RWPE1 (cell line): ENCODE data around the gene ACOX3.

Experiments used
- CTCF ChIA-PET: fragments of 350-600 bp; sonication (Branson Sonifier 250); formaldehyde crosslinking; extraction: SDS; loops from one replicate; lab custom pipeline; 2021; lab: Yijun Ruan, JAX
- POLR2A ChIA-PET: fragments of 400-600 bp; formaldehyde crosslinking; extraction: SDS; loops from one replicate; lab custom pipeline; 2020; ENCODE audit warnings: antibody characterized with exemption; ENCODE audit not compliant: low non-redundant PET; lab: Yijun Ruan, JAX
- DNase-seq: peaks from one replicate; pipeline ENCODE4 v3.0.0; 2012; ENCODE audit warnings: low spot score
- H3K27ac ChIP-seq: fragments of 450-650 bp; 2 replicates; pipeline ENCODE4 v1.5.1; 2017
- TF ChIP-seq, protein P1 (sequence below): fragments of 450-650 bp; conservative IDR thresholded peaks from 2 replicates; pipeline ENCODE4 v1.5.1; 2017; ENCODE audit warnings: low read depth, mild to moderate bottlenecking

ACOX3 gene

DNA sequence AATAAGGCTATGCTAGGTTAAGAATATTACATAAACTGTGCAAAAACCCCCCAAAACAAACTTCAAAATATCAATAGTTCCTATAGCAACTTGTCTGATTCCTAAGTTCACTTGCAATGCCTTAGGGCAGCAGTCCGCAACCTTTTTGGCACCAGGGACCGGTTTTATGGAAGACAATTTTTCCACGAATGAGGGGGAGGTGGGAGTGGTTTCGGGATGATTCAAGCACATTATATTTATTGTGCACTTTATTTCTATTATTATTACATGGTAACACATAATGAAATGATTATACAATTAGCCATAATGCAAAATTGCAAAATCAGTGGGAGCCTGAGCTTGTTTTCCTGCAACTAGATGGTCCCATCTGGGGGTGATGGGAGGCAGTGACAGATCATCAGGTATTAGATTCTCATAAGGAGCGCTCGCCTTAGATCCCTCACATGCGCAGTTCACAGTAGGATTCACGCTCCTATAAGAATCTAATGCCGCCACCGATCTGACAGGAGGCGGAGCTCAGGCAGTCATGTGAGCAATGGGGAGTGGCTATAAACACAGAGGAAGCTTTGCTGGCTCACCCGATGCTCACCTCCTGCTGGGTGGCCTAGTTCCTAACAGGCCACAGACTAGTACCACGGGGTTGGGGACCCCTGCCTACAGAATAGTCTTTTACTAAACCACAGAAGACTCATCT is 39.7 kb downstream of the ACOX3 start:
- CTCF ChIA-PET: no interaction called here
- DNase-seq: no peak
- POLR2A ChIA-PET: no interaction called here
- H3K27ac ChIP-seq: no peak overlapping the region
- TF ChIP-seq, protein P1, sequence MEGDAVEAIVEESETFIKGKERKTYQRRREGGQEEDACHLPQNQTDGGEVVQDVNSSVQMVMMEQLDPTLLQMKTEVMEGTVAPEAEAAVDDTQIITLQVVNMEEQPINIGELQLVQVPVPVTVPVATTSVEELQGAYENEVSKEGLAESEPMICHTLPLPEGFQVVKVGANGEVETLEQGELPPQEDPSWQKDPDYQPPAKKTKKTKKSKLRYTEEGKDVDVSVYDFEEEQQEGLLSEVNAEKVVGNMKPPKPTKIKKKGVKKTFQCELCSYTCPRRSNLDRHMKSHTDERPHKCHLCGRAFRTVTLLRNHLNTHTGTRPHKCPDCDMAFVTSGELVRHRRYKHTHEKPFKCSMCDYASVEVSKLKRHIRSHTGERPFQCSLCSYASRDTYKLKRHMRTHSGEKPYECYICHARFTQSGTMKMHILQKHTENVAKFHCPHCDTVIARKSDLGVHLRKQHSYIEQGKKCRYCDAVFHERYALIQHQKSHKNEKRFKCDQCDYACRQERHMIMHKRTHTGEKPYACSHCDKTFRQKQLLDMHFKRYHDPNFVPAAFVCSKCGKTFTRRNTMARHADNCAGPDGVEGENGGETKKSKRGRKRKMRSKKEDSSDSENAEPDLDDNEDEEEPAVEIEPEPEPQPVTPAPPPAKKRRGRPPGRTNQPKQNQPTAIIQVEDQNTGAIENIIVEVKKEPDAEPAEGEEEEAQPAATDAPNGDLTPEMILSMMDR: no peak

DNA sequence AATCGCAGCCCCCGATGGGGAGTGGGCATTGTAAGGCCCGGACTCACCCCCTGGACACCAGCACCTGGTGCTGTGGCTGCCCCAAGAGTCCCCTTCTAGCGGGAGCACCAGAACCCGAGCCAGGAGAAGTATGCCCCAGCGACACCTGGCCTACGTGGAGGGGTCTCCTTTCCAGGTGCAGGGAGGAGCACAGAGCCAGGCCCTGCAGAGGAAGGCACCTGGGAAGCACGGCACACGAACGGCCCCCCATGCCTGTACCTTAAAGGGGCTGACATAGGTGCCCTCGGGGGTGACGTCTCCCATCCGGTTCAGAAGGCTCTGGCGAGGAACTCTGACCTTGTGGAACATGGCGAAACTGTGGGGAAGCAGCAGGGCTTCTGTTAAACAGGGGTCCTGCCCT is 41.2 kb downstream of the ACOX3 start:
- ChIA-PET POLR2A (no interaction called here), CTCF (no interaction called here)

DNA sequence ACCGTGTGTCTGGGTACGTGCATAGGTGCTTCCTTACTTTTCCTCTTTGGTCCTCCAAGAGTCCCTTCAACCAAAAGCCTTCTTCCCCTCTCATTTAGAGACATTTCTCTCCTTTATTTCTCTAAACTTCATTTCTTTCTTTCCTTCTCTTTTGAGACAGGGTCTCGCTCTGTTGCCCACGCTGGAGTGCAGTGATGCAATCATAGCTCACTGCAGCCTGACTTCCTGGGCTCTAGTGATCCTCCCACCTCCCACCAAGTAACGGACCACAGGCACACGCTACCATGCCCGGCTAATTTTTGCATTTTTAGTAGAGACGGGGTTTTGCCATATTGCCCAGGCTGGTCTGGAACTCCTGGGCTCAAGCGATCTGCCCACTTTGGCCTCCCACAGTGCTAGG is 42.2 kb downstream of the ACOX3 start:
- no peak overlapping the region for H3K27ac ChIP-seq
- CTCF ChIA-PET: no interaction called here
- DNase-seq: no peak
- TF ChIP-seq, protein P1: no peak
- POLR2A ChIA-PET: no interaction called here

More for the DNA sequence above, 41.2 kb downstream of the ACOX3 start:
- no peak overlapping the region for H3K27ac ChIP-seq
- TF ChIP-seq, protein P1: no peak
- no peak for DNase-seq

DNA sequence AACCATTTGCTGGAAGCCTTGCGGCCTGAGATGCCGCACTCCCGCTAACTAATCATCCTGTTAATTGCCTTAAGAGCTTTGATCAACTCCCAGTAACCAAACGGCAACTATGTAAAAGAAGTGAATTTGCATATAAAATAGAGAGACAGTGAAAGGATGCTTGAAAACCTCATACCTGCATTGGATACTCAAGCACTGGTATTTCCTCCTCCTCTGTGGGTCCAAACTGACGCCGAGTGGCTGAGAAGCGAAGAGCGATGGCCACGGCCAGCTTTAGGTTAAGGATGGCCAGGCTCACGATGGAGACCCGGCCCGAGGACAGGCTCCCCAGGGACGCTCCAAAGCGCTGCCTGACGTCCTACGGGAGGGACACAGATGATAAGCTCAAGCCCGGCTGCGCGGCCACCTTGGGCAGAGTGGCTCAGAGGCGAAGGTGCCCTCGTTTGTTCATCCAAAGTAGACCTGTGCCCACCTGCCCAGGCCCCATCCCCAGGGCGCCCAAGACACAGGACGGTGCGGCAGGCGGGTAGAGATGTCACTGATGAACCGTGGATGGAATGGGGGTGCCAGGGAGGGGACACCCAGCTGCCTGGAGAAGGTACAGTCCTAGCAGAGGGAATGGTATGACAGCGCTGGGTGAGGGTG is 43.6 kb downstream of the ACOX3 start:
- H3K27ac ChIP-seq: no peak overlapping the region
- ChIA-PET CTCF (interaction anchor here (0.6 kb wide), 2 partner anchors 32 to 130 kb away, joined by 4 to 5 read pairs; no protein-coding TSS in a partner anchor), POLR2A (no interaction called here)
- no peak for DNase-seq
- TF ChIP-seq, protein P1: no peak

DNA sequence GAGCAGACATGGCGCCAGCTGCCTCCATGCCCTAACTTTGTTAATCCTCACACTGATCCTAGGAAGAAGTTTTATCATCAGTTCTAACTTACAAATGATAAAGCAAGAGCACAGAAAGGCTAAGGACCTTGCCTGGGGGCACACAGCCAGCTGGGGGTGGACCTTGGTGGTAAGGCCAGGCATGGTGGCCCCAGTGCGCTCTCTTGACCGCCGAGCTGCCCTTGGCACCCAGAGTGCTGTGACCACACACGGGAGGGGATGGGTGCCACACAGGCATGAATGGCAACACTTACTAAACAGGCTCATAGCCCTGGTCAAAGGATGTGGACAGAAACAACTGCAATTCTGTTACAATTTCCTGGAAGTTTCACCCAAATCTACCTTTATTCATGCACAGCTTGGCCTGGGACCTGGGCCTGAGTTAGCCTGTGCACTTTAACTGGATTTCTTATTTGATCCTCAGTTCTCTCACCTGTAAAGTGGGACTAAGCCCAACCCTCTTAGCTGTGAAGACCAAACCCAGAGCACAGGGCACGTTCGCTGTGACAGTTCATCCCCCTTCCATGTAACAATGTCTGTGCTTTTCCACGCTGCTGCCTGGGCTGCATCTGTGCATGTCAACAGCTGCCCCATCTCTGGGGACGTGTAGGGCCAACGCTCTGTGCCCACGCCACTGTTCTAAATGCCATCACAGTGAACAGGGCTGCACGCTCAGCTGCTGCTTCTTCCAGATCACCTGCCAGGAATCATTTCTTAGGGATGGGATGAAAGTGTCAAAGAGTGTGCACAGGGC is 44.8 kb downstream of the ACOX3 start:
- DNase-seq: no peak
- no peak overlapping the region for H3K27ac ChIP-seq
- ChIA-PET CTCF (interaction anchor here (0.6 kb wide), 1 partner anchor 34 kb away, joined by 5 read pairs; no protein-coding TSS in a partner anchor), POLR2A (no interaction called here)
- TF ChIP-seq, protein P1: no peak

DNA sequence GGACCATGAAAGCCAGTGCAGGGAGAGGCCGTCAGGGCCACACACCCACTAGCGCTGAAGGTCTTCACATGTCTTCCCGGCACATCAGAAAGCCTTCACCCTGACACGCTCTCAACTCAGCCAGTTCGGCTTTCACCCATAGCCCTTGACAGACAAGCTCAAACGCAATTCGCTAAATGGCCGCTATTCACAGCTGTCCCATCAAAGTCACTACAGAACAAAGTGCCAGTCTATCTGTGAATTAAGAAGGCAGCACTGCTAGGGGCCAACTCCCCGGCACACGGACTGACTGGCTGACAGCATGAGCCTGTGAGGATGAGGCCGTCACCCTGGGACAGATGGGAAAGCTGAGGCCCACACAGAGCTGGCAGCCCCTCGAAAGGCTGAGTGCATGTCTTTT is 45.7 kb downstream of the ACOX3 start:
- ChIA-PET POLR2A (no interaction called here), CTCF (no interaction called here)
- TF ChIP-seq, protein P1: no peak
- DNase-seq: no peak
- H3K27ac ChIP-seq: no peak overlapping the region
